ENCODE data around the gene SC5D.

Gene SC5D

DNA sequence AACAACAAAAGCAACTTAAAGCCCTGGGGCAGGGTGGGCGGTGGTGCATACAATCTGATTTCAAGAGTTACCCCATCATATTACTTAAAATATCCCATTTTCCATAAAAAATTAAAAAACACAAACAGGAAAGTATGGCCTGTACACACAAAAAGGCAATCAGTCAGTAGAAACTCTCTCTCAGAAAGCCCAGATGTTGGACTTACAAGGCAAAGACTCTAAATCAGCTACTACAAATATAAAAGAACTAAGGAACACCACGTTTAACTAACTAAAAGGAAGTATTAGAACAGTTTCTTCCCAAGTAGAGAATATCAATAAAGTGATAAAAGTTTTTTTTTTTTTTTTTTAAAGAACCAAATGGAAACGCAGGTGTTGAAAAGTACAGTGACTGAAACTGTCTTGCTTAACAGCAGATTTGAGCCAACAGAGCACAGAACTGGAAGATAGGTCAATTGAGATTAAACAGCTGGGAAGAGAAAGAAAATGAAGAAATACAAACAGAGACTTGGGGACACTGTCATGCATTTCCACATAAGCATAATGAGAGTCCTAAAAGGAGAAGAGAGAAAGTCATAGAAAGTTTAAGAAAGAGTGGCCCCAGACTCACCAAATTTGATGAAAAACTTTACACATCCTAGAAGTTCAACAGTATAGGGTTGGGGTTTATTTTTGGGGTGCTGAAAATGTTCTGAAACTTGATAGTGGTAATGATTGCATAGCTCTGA is 8.6 kb downstream of the SC5D start:
- TF ChIP-seq, protein P1, sequence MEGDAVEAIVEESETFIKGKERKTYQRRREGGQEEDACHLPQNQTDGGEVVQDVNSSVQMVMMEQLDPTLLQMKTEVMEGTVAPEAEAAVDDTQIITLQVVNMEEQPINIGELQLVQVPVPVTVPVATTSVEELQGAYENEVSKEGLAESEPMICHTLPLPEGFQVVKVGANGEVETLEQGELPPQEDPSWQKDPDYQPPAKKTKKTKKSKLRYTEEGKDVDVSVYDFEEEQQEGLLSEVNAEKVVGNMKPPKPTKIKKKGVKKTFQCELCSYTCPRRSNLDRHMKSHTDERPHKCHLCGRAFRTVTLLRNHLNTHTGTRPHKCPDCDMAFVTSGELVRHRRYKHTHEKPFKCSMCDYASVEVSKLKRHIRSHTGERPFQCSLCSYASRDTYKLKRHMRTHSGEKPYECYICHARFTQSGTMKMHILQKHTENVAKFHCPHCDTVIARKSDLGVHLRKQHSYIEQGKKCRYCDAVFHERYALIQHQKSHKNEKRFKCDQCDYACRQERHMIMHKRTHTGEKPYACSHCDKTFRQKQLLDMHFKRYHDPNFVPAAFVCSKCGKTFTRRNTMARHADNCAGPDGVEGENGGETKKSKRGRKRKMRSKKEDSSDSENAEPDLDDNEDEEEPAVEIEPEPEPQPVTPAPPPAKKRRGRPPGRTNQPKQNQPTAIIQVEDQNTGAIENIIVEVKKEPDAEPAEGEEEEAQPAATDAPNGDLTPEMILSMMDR (IDR thresholded peaks at IDR 0.05; ENCODE audit: insufficient read depth, missing control alignments), result no peak
- DNase-seq (ENCODE audit: insufficient read length, low spot score) (no peak), FAIRE-seq (no peak)

DNA sequence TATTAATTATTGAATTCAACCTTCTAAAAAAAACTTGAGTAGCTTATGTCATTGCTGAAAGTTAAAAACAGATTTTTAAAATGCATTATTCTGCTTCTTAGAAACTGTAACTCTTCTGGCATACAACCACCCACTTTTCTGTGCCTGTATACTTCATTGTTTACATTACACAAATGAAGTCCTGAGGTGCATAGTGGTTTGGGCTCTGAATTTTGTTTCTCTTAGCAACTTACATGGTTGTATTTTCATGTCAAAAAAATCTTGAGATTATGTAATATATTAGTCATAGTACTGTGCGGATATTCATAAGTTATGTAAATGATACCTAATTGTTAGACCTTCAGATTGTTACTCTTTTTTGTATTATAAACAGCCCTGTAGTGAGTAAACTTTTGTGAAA is 12.2 kb downstream of the SC5D start:
- no peak for FAIRE-seq
- TF ChIP-seq, protein P1 (IDR thresholded peaks at IDR 0.05; ENCODE audit: insufficient read depth, missing control alignments), result no peak
- no peak for DNase-seq (ENCODE audit: insufficient read length, low spot score)

DNA sequence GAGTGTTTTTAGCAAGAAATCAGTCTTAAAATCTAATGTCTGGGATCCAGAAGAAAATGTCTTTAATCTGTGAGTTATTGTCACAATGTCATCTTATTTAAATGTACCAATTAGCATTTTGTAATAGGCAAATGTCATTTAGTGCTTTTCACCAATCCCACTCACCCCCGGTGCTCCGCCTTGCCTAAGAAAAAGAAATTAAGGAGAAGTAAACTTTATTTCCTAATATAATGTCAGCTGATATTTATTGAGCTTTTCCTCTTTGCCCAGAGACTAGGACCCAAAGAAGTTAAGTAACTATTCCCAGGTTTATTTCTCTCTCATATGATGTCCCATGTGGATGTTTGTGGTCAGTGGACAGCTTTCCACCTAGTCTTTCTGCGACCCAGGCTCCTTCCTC is 16.2 kb downstream of the SC5D start:
- DNase-seq (ENCODE audit: insufficient read length, low spot score) (no peak), FAIRE-seq (no peak)
- TF ChIP-seq, protein P1 (IDR thresholded peaks at IDR 0.05; ENCODE audit: insufficient read depth, missing control alignments), result no peak

- FAIRE-seq (no peak), DNase-seq (ENCODE audit: insufficient read length, low spot score) (no peak)
- TF ChIP-seq, protein P1 (IDR thresholded peaks at IDR 0.05; ENCODE audit: insufficient read depth, missing control alignments), result no peak
These were observed 17.1 kb downstream of the SC5D start for GRCh38 chr11:121309688-121310087.

DNA sequence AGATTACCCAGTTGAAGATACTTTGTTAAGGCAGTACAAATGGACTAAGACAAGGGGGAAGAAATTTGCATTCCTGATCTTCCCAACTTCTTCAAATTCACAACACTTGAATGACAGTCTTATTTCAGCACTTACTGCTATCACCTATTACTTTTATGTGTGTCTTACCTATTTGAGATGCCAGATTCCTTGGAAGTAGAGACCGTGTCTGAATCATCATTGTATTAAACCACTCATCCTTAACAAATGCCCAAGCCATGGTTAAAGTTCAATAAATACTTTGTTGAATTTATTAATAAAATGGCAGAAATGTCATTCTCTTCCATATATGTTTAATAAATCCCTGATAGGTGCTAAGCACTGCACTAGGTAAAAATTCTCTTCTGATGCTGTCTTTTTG is 18.3 kb downstream of the SC5D start:
- TF ChIP-seq, protein P1 (IDR thresholded peaks at IDR 0.05; ENCODE audit: insufficient read depth, missing control alignments), result no peak
- no peak for FAIRE-seq
- DNase-seq (ENCODE audit: insufficient read length, low spot score), result no peak

DNA sequence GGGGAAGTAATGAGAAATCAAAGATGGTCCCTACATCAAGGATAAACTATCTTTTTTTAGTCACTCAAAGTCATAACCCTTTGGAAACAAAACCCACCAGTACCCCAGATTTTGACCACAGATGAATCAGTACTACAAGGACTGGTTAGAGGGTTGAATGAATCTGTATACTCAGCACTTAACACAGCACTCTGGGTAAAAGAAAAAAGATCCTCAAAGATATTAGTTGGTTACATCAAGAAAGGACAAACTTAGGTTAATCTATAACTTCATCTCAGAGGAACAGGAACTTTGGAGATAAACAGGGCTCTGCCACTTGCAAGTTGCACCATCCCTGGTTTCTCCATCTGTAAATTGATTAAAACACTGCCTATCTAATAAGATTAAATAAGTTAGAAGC is 18.8 kb downstream of the SC5D start:
- no peak for DNase-seq (ENCODE audit: insufficient read length, low spot score)

GRCh38 chr11:121312483-121312882 is 19.9 kb downstream of the SC5D start:
- FAIRE-seq, result no peak
- DNase-seq (ENCODE audit: insufficient read length, low spot score), result no peak
- TF ChIP-seq, protein P1 (IDR thresholded peaks at IDR 0.05; ENCODE audit: insufficient read depth, missing control alignments), result no peak

More for the DNA sequence above, 18.8 kb downstream of the SC5D start:
- FAIRE-seq, result no peak
- TF ChIP-seq, protein P1 (IDR thresholded peaks at IDR 0.05; ENCODE audit: insufficient read depth, missing control alignments), result no peak

Measured in D721Med (cell line).